K562 (cell line): ENCODE results near the gene RNF145. TPM values are rescaled to one million over a fixed set of nuclear protein-coding genes. Genes with fewer than 3 reads are reported as not detected.

Source experiments
- BCOR ChIP-seq: fragments of 450-650 bp; IDR thresholded peaks from 2 replicates; pipeline ENCODE4 v1.6.1; 2016
- EP300 ChIP-seq: IDR thresholded peaks from 2 replicates; pipeline ENCODE4 v1.6.1; 2012; ENCODE audit warnings: low read length, improper control_type of control experiment
- KDM1A ChIP-seq, 2 experiments: fragments of 450-650 bp; IDR thresholded peaks; 2 replicates each; pipeline ENCODE4 v1.6.1; 2016; ENCODE audit warnings: mild to moderate bottlenecking in 2 of 2
- KLF6 ChIP-seq: fragments of 250-450 bp; sonication (Bioruptor Pico); IDR thresholded peaks from 2 replicates; pipeline ENCODE4 v1.4.0; 2020; ENCODE audit warnings: mild to moderate bottlenecking, moderate library complexity, borderline replicate concordance
- SMC3 ChIP-seq: conservative IDR thresholded peaks from 2 replicates; pipeline ENCODE4 v1.6.1; 2011; ENCODE audit warnings: low read depth, low read length, improper control_type of control experiment; ENCODE audit not compliant: insufficient read depth
- ZNF165 ChIP-seq: fragments of 250-450 bp; sonication (Bioruptor Pico); IDR thresholded peaks from 2 replicates; pipeline ENCODE4 v1.4.0; 2020; ENCODE audit warnings: borderline replicate concordance
- polyA plus RNA-seq, 8 experiments: library from polyadenylated mRNA; depleted of rRNA in 4 of 8; stranded (reverse) in 5 of 8; unstranded in 3 of 8; fragments of >200 nt; fragmentation: Nextera tagmentation in 2 of 8; fragmentation: Illumina TruSeq in 1 of 8; extraction: Ambion mirVana in 2 of 8; extraction: Trizol in 1 of 8; gene quantifications; 2 replicates each; pipeline versions ENCODE4 v1.2.1 to v1.2.3, GENCODE V29; 2011 to 2014; ENCODE audit warnings: inconsistent platforms in 1 of 8, missing spikeins in 1 of 8
- total RNA-seq, 7 experiments: library from RNA; depleted of rRNA in 6 of 7; stranded (reverse); fragments of >200 nt in 6 of 7; fragmentation: Illumina TruSeq in 2 of 7; extraction: Trizol in 2 of 7; gene quantifications; 2 replicates each; pipeline versions ENCODE4 v1.2.1 to v1.2.3, GENCODE V29; 2011 to 2021; ENCODE audit warnings: low replicate concordance in 1 of 7
- TF ChIP-seq, protein P1 (sequence below): fragments of 450-650 bp; IDR thresholded peaks from 2 replicates; pipeline ENCODE4 v1.7.0; 2016; ENCODE audit warnings: borderline replicate concordance
- TF ChIP-seq, protein P2 (sequence below), 2 experiments: fragments of 450-650 bp; formaldehyde crosslinking in 1 of 2; IDR thresholded peaks; 2 replicates each; pipeline versions ENCODE4 v1.4.0 to v1.6.1; 2014 to 2020; ENCODE audit warnings: mild to moderate bottlenecking in 2 of 2, borderline replicate concordance in 1 of 2, low read depth in 1 of 2
- TF ChIP-seq, protein P3 (sequence below): fragments of 450-650 bp; formaldehyde crosslinking; IDR thresholded peaks from 2 replicates; pipeline ENCODE4 v1.4.0; 2020; ENCODE audit warnings: mild to moderate bottlenecking, moderate library complexity
- TF ChIP-seq, protein P4 (sequence below): fragments of 450-650 bp; IDR thresholded peaks from 2 replicates; pipeline ENCODE4 v1.6.1; 2016; ENCODE audit warnings: antibody characterized with exemption
- TF ChIP-seq, protein P5 (sequence below), 3 experiments: IDR thresholded peaks in 2 of 3; conservative IDR thresholded peaks in 1 of 3; 2 replicates each; pipeline ENCODE4 v1.5.1; 2011 to 2012; ENCODE audit warnings: low read length in 3 of 3, mild to moderate bottlenecking in 3 of 3, control low read depth in 2 of 3, improper control_type of control experiment in 1 of 3, inconsistent platforms in 1 of 3, low read depth in 1 of 3, mixed read lengths in 1 of 3, moderate library complexity in 1 of 3; ENCODE audit not compliant: insufficient read depth in 2 of 3

RNF145 gene
- total and polyA plus RNA-seq, 9 of the 15 experiments (the other 6 are each of a cell fraction or from before 2014, with no cell fraction given) = 13.6 to 40.7 (median 25.4) TPM

DNA sequence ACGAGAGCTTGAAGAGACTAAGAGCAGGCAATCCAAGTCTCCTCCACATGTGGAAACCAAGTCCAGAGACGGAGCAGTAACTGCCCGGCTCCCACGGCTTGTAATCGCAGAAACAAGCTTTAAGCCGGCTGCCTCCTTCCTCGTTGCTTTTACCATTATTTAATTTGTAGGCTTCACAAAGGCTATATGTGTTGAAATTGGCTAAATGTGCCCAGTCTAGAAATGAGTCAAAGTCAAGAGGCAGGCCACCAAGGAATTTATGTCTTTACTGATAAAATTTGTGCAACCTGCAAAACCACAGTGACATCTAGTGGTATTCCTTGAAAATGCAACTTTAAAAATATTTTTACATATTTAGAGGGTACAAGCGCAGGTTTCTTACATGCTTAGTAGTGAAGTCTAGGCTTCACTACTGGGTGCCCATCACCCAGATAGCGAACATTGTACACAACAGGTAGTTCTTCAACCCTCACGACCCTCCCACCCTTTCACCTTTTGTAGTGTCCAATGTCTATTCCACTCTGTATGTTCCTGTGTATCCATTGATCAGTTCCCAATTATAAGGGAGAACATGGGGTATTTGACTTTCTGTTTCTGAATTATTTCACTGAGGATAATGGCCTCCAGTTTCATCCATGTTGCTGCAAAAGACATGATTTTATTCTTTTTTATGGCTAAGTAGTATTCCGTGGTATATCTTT is 76.2 kb downstream of the RNF145 start (continued):
- TF ChIP-seq KLF6 (CRISPR knock-in tag) (no peak), ZNF165 (no peak), SMC3 (peak; percentile 40; the same call in 1 of the 2 replicates), KDM1A (IDR thresholded peaks at IDR 0.05) (no peak), EP300 (no peak), BCOR (no peak)
- TF ChIP-seq, protein P1, sequence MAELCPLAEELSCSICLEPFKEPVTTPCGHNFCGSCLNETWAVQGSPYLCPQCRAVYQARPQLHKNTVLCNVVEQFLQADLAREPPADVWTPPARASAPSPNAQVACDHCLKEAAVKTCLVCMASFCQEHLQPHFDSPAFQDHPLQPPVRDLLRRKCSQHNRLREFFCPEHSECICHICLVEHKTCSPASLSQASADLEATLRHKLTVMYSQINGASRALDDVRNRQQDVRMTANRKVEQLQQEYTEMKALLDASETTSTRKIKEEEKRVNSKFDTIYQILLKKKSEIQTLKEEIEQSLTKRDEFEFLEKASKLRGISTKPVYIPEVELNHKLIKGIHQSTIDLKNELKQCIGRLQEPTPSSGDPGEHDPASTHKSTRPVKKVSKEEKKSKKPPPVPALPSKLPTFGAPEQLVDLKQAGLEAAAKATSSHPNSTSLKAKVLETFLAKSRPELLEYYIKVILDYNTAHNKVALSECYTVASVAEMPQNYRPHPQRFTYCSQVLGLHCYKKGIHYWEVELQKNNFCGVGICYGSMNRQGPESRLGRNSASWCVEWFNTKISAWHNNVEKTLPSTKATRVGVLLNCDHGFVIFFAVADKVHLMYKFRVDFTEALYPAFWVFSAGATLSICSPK = no peak
- TF ChIP-seq, protein P2, sequence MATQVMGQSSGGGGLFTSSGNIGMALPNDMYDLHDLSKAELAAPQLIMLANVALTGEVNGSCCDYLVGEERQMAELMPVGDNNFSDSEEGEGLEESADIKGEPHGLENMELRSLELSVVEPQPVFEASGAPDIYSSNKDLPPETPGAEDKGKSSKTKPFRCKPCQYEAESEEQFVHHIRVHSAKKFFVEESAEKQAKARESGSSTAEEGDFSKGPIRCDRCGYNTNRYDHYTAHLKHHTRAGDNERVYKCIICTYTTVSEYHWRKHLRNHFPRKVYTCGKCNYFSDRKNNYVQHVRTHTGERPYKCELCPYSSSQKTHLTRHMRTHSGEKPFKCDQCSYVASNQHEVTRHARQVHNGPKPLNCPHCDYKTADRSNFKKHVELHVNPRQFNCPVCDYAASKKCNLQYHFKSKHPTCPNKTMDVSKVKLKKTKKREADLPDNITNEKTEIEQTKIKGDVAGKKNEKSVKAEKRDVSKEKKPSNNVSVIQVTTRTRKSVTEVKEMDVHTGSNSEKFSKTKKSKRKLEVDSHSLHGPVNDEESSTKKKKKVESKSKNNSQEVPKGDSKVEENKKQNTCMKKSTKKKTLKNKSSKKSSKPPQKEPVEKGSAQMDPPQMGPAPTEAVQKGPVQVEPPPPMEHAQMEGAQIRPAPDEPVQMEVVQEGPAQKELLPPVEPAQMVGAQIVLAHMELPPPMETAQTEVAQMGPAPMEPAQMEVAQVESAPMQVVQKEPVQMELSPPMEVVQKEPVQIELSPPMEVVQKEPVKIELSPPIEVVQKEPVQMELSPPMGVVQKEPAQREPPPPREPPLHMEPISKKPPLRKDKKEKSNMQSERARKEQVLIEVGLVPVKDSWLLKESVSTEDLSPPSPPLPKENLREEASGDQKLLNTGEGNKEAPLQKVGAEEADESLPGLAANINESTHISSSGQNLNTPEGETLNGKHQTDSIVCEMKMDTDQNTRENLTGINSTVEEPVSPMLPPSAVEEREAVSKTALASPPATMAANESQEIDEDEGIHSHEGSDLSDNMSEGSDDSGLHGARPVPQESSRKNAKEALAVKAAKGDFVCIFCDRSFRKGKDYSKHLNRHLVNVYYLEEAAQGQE (IDR thresholded peaks at IDR 0.05; ENCODE audit: borderline replicate concordance) = peak; percentile 64; the same call in 1 of the 2 replicates
- TF ChIP-seq, protein P2 (CRISPR knock-in tag; IDR thresholded peaks at IDR 0.05; ENCODE audit: low read depth) = no peak
- TF ChIP-seq, protein P3, sequence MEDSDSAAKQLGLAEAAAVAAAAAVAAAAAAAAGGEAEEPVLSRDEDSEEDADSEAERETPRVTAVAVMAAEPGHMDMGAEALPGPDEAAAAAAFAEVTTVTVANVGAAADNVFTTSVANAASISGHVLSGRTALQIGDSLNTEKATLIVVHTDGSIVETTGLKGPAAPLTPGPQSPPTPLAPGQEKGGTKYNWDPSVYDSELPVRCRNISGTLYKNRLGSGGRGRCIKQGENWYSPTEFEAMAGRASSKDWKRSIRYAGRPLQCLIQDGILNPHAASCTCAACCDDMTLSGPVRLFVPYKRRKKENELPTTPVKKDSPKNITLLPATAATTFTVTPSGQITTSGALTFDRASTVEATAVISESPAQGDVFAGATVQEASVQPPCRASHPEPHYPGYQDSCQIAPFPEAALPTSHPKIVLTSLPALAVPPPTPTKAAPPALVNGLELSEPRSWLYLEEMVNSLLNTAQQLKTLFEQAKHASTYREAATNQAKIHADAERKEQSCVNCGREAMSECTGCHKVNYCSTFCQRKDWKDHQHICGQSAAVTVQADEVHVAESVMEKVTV (CRISPR knock-in tag) = peak; percentile 87
- TF ChIP-seq, protein P4, sequence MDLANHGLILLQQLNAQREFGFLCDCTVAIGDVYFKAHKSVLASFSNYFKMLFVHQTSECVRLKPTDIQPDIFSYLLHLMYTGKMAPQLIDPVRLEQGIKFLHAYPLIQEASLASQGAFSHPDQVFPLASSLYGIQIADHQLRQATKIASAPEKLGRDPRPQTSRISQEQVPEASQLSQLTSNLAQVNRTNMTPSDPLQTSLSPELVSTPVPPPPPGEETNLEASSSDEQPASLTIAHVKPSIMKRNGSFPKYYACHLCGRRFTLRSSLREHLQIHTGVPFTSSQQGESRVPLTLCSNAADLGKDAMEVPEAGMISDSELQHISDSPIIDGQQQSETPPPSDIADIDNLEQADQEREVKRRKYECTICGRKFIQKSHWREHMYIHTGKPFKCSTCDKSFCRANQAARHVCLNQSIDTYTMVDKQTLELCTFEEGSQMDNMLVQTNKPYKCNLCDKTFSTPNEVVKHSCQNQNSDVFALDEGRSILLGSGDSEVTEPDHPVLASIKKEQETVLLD = no peak
- TF ChIP-seq, protein P5, sequence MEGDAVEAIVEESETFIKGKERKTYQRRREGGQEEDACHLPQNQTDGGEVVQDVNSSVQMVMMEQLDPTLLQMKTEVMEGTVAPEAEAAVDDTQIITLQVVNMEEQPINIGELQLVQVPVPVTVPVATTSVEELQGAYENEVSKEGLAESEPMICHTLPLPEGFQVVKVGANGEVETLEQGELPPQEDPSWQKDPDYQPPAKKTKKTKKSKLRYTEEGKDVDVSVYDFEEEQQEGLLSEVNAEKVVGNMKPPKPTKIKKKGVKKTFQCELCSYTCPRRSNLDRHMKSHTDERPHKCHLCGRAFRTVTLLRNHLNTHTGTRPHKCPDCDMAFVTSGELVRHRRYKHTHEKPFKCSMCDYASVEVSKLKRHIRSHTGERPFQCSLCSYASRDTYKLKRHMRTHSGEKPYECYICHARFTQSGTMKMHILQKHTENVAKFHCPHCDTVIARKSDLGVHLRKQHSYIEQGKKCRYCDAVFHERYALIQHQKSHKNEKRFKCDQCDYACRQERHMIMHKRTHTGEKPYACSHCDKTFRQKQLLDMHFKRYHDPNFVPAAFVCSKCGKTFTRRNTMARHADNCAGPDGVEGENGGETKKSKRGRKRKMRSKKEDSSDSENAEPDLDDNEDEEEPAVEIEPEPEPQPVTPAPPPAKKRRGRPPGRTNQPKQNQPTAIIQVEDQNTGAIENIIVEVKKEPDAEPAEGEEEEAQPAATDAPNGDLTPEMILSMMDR (IDR thresholded peaks at IDR 0.05 in 2 of 3, conservative IDR thresholded peaks at IDR 0.05 in 1 of 3; ENCODE audit: insufficient read depth in 2 of 3, low read depth in 1 of 3, low read length in 3 of 3) = peak; percentile 59 to 94 (median 68); a peak in 5 of 6 replicates
